Small intestine (tissue), 7 donors: ENCODE data around the gene PRKN. TPM values are rescaled to one million over a fixed set of nuclear protein-coding genes. Genes with fewer than 3 reads are reported as not detected.
"Not testable (repeated sequence)": the region's sequence is repeated elsewhere in the genome, so short reads cannot be mapped to it uniquely, and the experiment has no call there.

Experiments used
- DNase-seq, 2 donors: peaks; one replicate each; pipeline versions ENCODE4 v3.0.0 to v3.0.0-alpha.2; 2013
- FAIRE-seq: peaks from 2 replicates; lab custom pipeline; 2012; peaks lifted over from hg19 to GRCh38; lab: Jason Lieb, UNC
- H3K27ac ChIP-seq, 3 donors: one replicate each; pipeline ENCODE4 v1.5.1; 2013; ENCODE audit warnings: low read length in 2 of 3, mild to moderate bottlenecking in 2 of 3, control low read depth in 1 of 3, inconsistent platforms in 1 of 3, low read depth in 1 of 3, moderate library complexity in 1 of 3
- H3K27me3 ChIP-seq, 3 donors: one replicate each; pipeline ENCODE4 v1.6.1; 2013; ENCODE audit warnings: low read length in 3 of 3, inconsistent platforms in 1 of 3; ENCODE audit not compliant: control insufficient read depth in 3 of 3, insufficient read depth in 3 of 3
- H3K36me3 ChIP-seq, 3 donors: one replicate each; pipeline ENCODE4 v1.6.1; 2013; ENCODE audit warnings: low read length in 3 of 3, inconsistent platforms in 1 of 3, low read depth in 1 of 3, mild to moderate bottlenecking in 1 of 3, moderate library complexity in 1 of 3; ENCODE audit not compliant: control insufficient read depth in 3 of 3, insufficient read depth in 2 of 3
- H3K4me1 ChIP-seq, 3 donors: one replicate each; pipeline ENCODE4 v1.6.1; 2013; ENCODE audit warnings: low read length in 2 of 3, inconsistent platforms in 1 of 3, low read depth in 1 of 3, mild to moderate bottlenecking in 1 of 3, moderate library complexity in 1 of 3; ENCODE audit not compliant: control insufficient read depth in 3 of 3, insufficient read depth in 2 of 3
- H3K4me3 ChIP-seq, 3 donors: one replicate each; pipeline ENCODE4 v1.5.1; 2013; ENCODE audit warnings: low read length in 3 of 3, control low read depth in 1 of 3, inconsistent platforms in 1 of 3, low read depth in 1 of 3, mild to moderate bottlenecking in 1 of 3, moderate library complexity in 1 of 3
- H3K9me3 ChIP-seq, 2 donors: one replicate each; pipeline ENCODE4 v1.6.1; 2013; ENCODE audit warnings: low read depth in 1 of 2, low read length in 1 of 2; ENCODE audit not compliant: control insufficient read depth in 2 of 2, insufficient read depth in 1 of 2
- WGBS, 3 donors: extraction: QIAGEN DNeasy Blood & Tissue Kit; methylation state at CpG; one replicate each; pipeline ENCODE4 v1.1.7; 2013; 5-methylcytosine and 5-hydroxymethylcytosine counted together
- polyA plus RNA-seq, 4 donors: library from polyadenylated mRNA; stranded (reverse) in 3 of 4; unstranded in 1 of 4; fragments of 200-250 nt in 3 of 4; fragments of 120-200 nt in 1 of 4; gene quantifications; one replicate each; pipeline versions ENCODE4 v1.2.1 to v1.2.3, GENCODE V29; 2013
- donor health status: healthy with polysubstance abuse.
- donor health status: control.
- donor health status: control.
- donor health status: Bipolar disorder and iron deficiency.
- donor health status: healthy.

PRKN gene
- polyA plus RNA-seq, 4 donors = 0.27 to 2.3 (median 1.0) TPM

GRCh38 chr6:161313940-161314509, 1413.5 kb downstream of the PRKN start:
- peaks cover 0 to 12% of the 10 kb centered on the region in 2 donors for H3K9me3 ChIP-seq
- DNase-seq (no peak), FAIRE-seq (no peak)
- no peak overlapping the region for H3K4me3 ChIP-seq
- H3K4me1 ChIP-seq = no peaks in the 10 kb centered on the region
- WGBS, 3 donors = 86 to 89% (median 87%) methylated on average over 6 of the region's 6 CpGs
- H3K36me3 ChIP-seq = no peaks in the 10 kb centered on the region
- H3K27ac ChIP-seq = no peak overlapping the region
- no peaks in the 10 kb centered on the region for H3K27me3 ChIP-seq

- H3K36me3 ChIP-seq, H3K4me3 ChIP-seq, FAIRE-seq, H3K27ac ChIP-seq, DNase-seq, H3K27me3 ChIP-seq, H3K4me1 ChIP-seq: not testable (repeated sequence)
- peaks cover 0 to 12% of the 10 kb centered on the region in 2 donors for H3K9me3 ChIP-seq
- WGBS, 3 donors = 50 to 56% (median 56%) methylated on average over 3 of the region's 3 CpGs
These were observed 1414.1 kb downstream of the PRKN start for GRCh38 chr6:161313475-161313874.

GRCh38 chr6:161309774-161310173, 1417.8 kb downstream of the PRKN start:
- WGBS, 3 donors = 69 to 80% (median 71%) methylated on average over 7 of the region's 7 CpGs
- FAIRE-seq, H3K9me3 ChIP-seq: not testable (repeated sequence)

GRCh38 chr6:161308075-161308655, 1419.4 kb downstream of the PRKN start:
- Histone ChIP-seq H3K4me3 (no peak overlapping the region), H3K4me1 (no peaks in the 10 kb centered on the region), H3K9me3 (no peaks in the 10 kb centered on the region), H3K27ac (no peak overlapping the region), H3K27me3 (no peaks in the 10 kb centered on the region), H3K36me3 (no peaks in the 10 kb centered on the region)
- FAIRE-seq (no peak), DNase-seq (no peak)
- 43 to 75% (median 60%) methylated on average over 10 of the region's 10 CpGs for WGBS, 3 donors

More at GRCh38 chr6:161309774-161310173, 1417.8 kb downstream of the PRKN start:
- not testable (repeated sequence) for H3K4me1 ChIP-seq, DNase-seq, H3K27ac ChIP-seq, H3K27me3 ChIP-seq, H3K36me3 ChIP-seq, H3K4me3 ChIP-seq

GRCh38 chr6:161305860-161306259, 1421.7 kb downstream of the PRKN start:
- 60 to 77% (median 68%) methylated on average over 4 of the region's 4 CpGs for WGBS, 3 donors
- Histone ChIP-seq H3K9me3 (no peaks in the 10 kb centered on the region), H3K27ac (no peak overlapping the region), H3K4me1 (no peaks in the 10 kb centered on the region), H3K36me3 (no peaks in the 10 kb centered on the region), H3K4me3 (no peak overlapping the region), H3K27me3 (no peaks in the 10 kb centered on the region)
- no peak for FAIRE-seq
- DNase-seq = no peak

- DNase-seq = no peak
- H3K27ac ChIP-seq = no peak overlapping the region
These were observed 1423.8 kb downstream of the PRKN start for GRCh38 chr6:161303628-161304340.

GRCh38 chr6:161302949-161303348, 1424.6 kb downstream of the PRKN start:
- H3K9me3 ChIP-seq = no peaks in the 10 kb centered on the region
- H3K27me3 ChIP-seq = no peaks in the 10 kb centered on the region
- DNase-seq (no peak), FAIRE-seq (no peak)
- WGBS, 3 donors = 81 to 84% (median 83%) methylated on average over 6 of the region's 6 CpGs
- no peak overlapping the region for H3K4me3 ChIP-seq
- no peak overlapping the region for H3K27ac ChIP-seq
- no peaks in the 10 kb centered on the region for H3K36me3 ChIP-seq
- no peaks in the 10 kb centered on the region for H3K4me1 ChIP-seq

More at GRCh38 chr6:161303628-161304340, 1423.8 kb downstream of the PRKN start:
- H3K9me3 ChIP-seq = no peaks in the 10 kb centered on the region
- no peaks in the 10 kb centered on the region for H3K27me3 ChIP-seq
- no peaks in the 10 kb centered on the region for H3K4me1 ChIP-seq
- 88 to 95% (median 93%) methylated on average over 15 to 16 of the region's 16 CpGs for WGBS, 3 donors
- no peak overlapping the region for H3K4me3 ChIP-seq
- no peak for FAIRE-seq
- no peaks in the 10 kb centered on the region for H3K36me3 ChIP-seq

GRCh38 chr6:161301338-161301737, 1426.2 kb downstream of the PRKN start:
- Histone ChIP-seq H3K27ac (no peak overlapping the region), H3K9me3 (no peaks in the 10 kb centered on the region)

More at GRCh38 chr6:161301338-161301737, 1426.2 kb downstream of the PRKN start:
- no peaks in the 10 kb centered on the region for H3K27me3 ChIP-seq
- DNase-seq (no peak), FAIRE-seq (no peak)
- H3K4me1 ChIP-seq = no peaks in the 10 kb centered on the region
- H3K36me3 ChIP-seq = no peaks in the 10 kb centered on the region
- no peak overlapping the region for H3K4me3 ChIP-seq
- 58 to 66% (median 64%) methylated on average over 2 of the region's 2 CpGs for WGBS, 3 donors
